ENCODE measurements around the gene MAN2A1.

Gene MAN2A1

DNA sequence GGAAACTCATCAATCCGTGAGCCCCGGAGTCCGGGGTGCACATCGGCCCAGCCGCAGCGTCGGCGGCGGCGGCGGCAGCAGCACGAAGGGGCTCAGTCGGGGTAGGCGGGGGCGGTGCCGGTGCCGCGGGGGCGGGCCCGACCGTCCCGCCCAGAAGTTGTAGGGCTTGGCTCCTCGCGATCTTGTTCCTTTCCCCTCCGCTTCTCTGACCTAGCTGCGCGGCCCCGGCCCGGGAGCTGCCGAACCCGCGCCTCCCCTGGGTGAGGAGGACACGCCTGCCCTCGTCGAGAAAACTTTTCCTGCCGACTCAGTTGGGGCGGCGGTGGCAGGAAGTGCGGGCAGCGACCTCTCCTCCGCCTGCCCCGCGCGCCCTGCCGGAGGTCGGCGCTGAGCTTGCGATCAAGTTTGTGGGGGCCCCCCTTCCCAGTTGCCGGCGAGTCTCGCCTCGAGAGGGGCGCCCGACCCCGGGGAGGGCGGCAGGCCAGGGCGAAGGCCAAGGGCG is at the start of gene MAN2A1:
Gene MAN2A1 (plus strand): TSS at position 188 of the 502 bp plus-strand sequence. CDS start 491 bp downstream, outside the sequence.
- peak; percentile 86 for DNase-seq

DNA sequence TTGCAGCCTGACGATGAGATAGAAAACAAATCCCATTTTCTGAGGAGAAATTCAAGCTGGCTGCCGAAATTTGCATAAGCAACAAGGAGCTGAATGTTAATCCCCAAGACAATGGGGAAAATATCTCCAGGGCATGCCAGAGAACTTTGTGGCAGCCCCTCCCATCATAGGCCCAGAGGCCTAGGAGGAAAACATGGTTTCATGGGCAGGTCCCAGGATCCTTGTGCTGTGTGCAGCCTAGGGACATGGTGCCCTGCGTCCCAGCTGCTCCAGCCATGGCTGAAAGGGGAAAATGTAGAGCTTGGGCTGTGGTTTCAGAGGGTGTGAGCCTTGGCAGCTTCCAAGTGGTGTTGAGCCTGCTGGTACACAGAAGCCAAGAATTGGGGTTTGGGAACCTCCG is 48.8 kb upstream of the MAN2A1 start:
- DNase-seq, result no peak

DNA sequence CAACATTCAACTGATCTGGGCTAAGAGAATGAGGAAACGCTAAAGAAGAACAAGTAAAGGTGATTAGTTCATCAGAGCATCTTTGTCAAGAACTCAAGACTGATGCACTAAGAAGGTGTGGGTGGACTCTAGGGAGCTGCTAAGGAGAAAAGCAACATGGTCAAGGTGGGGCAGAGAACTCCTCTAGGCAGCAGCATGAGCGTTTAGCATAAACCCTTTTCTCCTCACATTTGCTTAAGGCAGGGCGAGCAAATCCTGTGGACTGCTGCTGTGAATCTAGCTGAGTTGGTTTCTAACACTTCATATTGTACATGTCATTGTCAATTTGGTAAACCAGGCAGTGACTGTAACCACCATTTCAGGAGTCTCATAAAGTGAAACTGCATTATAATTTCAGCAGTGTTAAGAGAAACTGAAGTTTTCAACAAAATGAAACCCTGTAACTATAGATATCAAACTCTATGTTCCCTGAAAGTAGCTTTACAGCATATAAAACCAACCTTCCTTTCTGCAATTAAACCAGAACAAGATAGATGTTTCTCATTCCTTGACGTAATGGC is 45.9 kb upstream of the MAN2A1 start:
- DNase-seq, result no peak

DNA sequence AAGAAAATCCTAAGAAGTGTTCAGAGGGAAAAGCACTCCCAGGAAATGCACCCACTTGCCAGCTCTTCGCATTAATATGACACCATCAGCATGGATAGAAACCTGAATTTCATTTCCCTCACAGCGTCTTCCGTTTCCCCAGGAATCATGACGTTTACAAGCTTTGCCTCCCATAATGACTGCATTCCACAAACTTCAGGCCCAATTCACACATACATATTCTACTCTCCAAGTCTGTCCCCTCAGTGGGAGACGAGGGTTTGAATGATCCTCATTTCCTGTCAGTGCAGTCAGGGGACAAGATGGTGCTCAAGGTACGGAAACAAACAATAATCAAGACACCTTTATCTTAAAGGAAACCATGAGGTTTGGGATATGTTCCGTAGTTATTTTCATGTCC is 44.9 kb upstream of the MAN2A1 start:
- DNase-seq, result no peak

- DNase-seq, result no peak
Observed at GRCh38 chr5:109645707-109646192, 44.0 kb upstream of the MAN2A1 start.

GRCh38 chr5:109649318-109649717 is 40.4 kb upstream of the MAN2A1 start:
- no peak for DNase-seq

DNA sequence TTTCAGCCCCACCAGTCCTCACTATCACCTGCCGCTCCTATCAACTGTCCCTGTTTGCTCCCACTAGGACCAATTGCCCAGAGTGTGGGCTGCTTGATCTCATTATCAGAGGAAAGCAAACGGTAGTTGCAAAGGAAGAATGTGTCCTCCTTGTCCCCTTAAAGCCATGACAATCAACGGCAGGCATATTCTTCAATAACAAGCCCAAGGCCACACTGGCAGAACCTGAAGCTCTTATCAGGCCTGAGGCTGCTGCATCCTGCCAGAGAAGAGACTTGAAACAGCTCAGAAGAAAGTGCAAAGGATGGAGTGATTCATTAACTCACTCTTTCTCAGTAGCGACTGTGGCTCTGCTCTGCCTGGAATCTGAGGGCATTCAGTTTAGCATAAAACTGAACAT is 39.2 kb upstream of the MAN2A1 start:
- peak; percentile 72 for DNase-seq

- no peak for DNase-seq
Observed at GRCh38 chr5:109652096-109652495, 37.6 kb upstream of the MAN2A1 start.

DNA sequence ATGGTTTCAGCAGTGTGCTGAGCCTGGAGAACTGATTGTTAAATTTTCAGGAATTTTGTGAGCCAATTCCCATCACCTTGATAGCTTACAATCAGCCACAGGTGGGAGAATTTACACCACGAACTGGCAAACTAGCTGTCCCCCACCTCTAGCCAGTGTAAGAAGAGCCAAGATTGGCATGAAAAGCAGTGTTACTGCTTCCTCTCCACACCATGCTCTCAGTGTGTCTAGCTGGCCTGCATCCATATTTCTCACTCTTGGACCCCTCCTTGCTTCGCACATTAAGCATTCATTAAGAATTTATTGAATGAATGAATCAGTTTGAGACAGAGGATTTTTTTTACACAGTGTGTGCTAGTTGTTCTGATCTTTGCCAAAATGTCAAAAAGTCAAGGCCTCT is 36.7 kb upstream of the MAN2A1 start:
- DNase-seq, result no peak

DNA sequence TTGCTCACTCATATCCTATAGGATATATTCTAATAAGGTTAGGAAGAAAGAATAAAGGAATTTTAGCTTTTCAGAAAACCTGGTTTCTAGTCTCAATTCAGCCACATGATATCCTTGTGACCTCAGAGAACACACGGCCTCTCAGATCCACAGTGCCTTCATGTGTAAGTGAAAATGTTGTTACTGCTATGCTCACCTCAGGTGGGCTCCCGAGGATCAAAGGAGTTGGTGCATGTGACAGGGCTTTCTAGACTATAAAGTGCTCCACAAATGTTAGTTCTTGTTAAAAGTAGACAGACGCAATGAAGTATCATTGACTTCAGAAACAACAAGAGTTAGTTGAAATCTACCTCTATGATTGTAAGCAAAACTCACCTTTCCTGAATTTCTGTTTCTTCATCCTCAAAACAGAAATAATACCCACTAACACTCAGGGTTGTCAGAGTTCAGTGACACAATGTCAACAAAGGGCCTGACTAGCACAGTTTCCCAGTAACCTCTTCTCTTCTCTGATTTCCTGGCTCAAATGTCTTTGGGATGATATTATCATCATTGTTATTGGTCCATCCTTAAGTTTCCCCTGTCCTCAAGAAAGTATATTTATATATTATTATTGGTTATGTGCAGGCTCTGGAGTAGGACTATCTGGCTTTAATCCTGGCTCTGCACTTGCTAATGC is 36.0 kb upstream of the MAN2A1 start:
- DNase-seq, result no peak

DNA sequence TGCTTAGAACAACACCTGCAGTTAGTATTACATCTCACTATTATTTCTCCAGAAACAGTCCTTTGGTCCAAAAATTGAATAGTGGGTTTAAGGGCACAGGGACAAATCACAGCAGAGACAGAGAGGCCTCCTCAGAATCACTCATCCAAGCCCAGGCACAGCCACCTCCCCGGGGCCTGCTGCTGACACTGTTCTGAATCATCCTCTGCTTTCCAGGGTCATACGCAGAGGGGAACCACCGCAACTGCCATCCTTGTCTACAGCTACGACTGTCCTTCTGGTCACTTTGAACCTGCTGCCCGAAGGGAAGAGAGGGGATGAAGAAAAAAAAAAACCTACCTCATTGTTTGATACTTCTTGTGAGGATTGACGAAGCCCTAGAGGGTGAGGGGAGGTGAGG is 35.3 kb upstream of the MAN2A1 start:
- DNase-seq, result no peak

DNA sequence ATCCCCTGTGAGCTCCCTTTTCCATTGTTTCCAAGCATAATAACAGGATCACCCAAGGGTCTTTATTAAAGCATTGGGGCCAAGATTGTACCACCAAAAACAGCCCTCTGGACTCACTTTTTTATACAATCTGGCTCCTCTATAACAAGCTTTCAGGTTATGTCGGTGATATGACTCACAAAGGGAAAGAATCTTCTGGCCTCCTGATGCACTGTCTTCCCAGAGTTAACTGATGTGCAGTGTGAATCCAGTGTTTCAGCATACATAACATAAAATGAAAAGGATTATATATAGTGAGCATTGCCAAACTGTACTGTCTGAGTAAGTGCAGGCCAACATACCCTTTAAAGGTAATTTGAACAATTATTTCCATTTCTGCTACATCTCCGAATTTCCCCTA is 33.9 kb upstream of the MAN2A1 start:
- no peak for DNase-seq

DNA sequence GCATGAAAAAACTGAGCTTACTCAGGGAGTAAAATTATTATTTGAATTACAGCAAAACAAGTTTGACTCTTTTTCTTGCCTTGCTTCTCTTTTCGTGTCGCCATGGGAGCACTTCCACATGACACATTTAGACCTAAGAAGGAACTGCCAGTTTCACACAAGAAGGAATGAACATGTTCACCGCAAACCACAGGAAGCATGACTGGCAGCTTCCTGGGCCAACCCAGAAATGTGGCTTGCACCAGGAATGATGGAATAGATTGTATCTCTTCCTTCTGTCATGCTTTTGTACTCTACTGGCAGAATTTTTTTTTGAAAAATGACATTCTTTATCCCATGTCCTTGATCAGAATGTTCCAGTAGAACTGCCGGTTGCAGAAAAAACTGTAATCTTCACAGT is 32.9 kb upstream of the MAN2A1 start:
- DNase-seq, result peak; percentile 93

GRCh38 chr5:109659901-109660300 is 29.8 kb upstream of the MAN2A1 start:
- DNase-seq, result no peak

- DNase-seq, result no peak
Observed at GRCh38 chr5:109660301-109660700, 29.4 kb upstream of the MAN2A1 start.

DNA sequence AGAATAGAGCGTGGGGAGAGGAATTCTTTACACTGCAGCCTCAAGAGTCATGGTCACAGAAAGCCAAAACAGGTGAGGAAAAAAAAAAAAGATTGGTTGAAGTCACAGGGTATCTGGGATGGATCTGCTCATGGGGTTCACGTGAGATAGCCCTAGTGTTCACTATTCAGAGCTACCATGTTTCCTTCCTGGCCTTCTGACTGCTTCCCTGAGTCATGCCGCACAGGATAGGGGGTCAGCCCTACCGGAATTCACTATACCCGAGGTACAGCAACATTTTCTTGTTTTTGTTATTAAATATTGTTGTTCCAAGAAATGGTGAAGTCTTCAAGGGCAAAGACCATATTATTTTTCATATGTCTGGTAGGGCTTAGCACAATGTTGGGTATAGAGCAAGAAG is 21.5 kb upstream of the MAN2A1 start:
- DNase-seq, result no peak

- DNase-seq, result no peak
Observed at GRCh38 chr5:109668668-109669422, 20.9 kb upstream of the MAN2A1 start.

GRCh38 chr5:109669991-109670706 is 19.6 kb upstream of the MAN2A1 start:
- no peak for DNase-seq

GRCh38 chr5:109671136-109671535 is 18.6 kb upstream of the MAN2A1 start:
- DNase-seq, result no peak

GRCh38 chr5:109674596-109674995 is 15.1 kb upstream of the MAN2A1 start:
- no peak for DNase-seq

DNA sequence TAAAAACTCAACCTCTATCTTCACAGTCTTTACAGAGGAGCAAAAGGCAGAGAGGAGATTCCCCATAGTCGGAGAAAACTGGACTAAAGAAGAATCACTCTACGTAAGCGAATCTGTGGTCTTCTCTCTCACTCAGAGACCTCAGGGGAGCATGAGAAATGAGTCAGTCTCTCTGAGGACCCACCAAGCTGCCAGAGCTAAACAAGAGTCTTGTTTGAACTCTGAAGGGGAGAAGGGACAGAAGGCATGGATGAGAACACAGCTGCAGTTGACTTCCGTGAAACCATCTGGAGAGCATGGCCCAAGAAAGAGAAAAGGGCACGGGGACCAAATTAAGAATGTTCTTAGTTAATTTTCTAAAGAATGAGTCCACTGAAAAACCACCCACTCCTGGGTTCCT is 12.8 kb upstream of the MAN2A1 start:
- no peak for DNase-seq

DNA sequence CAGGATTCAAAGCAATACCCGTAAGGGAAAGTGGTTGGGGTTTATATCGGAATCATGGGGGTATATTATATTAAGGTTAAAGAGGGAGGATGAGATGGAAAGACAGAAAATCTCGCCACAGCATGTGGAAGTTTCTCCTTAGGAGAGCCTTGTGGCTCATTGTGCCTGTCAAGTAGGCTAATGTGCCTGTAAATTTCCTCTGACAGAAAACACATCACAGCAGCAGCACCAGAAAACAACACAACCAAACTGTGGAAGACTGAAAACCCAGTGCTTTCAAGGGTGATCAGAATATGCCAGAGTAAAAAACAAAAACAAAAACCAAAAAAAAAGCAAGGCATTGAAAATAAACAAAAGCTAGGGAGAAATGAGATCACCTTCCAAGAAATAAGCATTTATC is 11.3 kb upstream of the MAN2A1 start:
- no peak for DNase-seq

- no peak for DNase-seq
Observed at GRCh38 chr5:109681763-109682162, 8.0 kb upstream of the MAN2A1 start.

Data from hematopoietic multipotent progenitor cell treated with erythropoietin and hydrocortisone succinate and interleukin-3 and kit ligand, for 6 days (in vitro differentiated cells).